Lung (tissue), 12 donors: ENCODE measurements around the gene ZDHHC11B. TPM values are rescaled to one million over a fixed set of nuclear protein-coding genes. Genes with fewer than 3 reads are reported as not detected.
"Not testable (repeated sequence)": the region's sequence is repeated elsewhere in the genome, so short reads cannot be mapped to it uniquely, and the experiment has no call there.

Source experiments
- ATAC-seq: fragments of 200-7000 bp; cut with Tn5 transposase; one replicate; pipeline ENCODE4 v1.9.1; 2020; ENCODE audit warnings: moderate number of reproducible peaks; ENCODE audit not compliant: insufficient read depth, low FRiP score
- DNase-seq, 3 donors: peaks; one replicate each; pipeline ENCODE4 v3.0.0-alpha.2; 2013 to 2017
- H3K27ac ChIP-seq, 2 donors: one replicate each; pipeline ENCODE4 v1.5.1; 2013; ENCODE audit warnings: mild to moderate bottlenecking in 2 of 2, moderate library complexity in 2 of 2, control low read depth in 1 of 2, inconsistent platforms in 1 of 2, low read depth in 1 of 2, low read length in 1 of 2
- H3K27me3 ChIP-seq, 3 donors: one replicate each; pipeline ENCODE4 v1.5.1; 2013; ENCODE audit warnings: low read length in 2 of 3; ENCODE audit not compliant: control insufficient read depth in 3 of 3, insufficient read depth in 3 of 3
- H3K36me3 ChIP-seq, 4 donors: one replicate each; pipeline ENCODE4 v1.5.1; 2013; ENCODE audit warnings: low read length in 4 of 4, mild to moderate bottlenecking in 1 of 4, moderate library complexity in 1 of 4; ENCODE audit not compliant: control insufficient read depth in 4 of 4, insufficient read depth in 4 of 4
- H3K4me1 ChIP-seq, 5 donors: one replicate each; pipeline ENCODE4 v1.5.1; 2013; ENCODE audit warnings: low read length in 5 of 5, mild to moderate bottlenecking in 2 of 5, moderate library complexity in 1 of 5; ENCODE audit not compliant: control insufficient read depth in 5 of 5, insufficient read depth in 5 of 5
- H3K4me3 ChIP-seq: one replicate; pipeline ENCODE4 v1.5.1; 2013; ENCODE audit warnings: mild to moderate bottlenecking, control low read depth, moderate library complexity
- H3K9ac ChIP-seq, 2 donors: one replicate each; pipeline ENCODE4 v1.5.1; 2013; ENCODE audit warnings: low read length in 2 of 2, control low read depth in 1 of 2; ENCODE audit not compliant: insufficient read depth in 1 of 2
- H3K9me3 ChIP-seq, 4 donors: one replicate each; pipeline ENCODE4 v1.5.1; 2013; ENCODE audit warnings: low read length in 3 of 4, mild to moderate bottlenecking in 1 of 4, moderate library complexity in 1 of 4; ENCODE audit not compliant: control insufficient read depth in 4 of 4, insufficient read depth in 3 of 4
- CTCF ChIP-seq: IDR thresholded peaks from 2 replicates; pipeline ENCODE4 v1.5.1; 2012; ENCODE audit warnings: mild to moderate bottlenecking; ENCODE audit errors: control extremely low read depth, extremely low read depth
- WGBS, 2 donors: extraction: QIAGEN DNeasy Blood & Tissue Kit; methylation state at CpG; one replicate each; pipeline ENCODE4 v1.1.7; 2013; 5-methylcytosine and 5-hydroxymethylcytosine counted together
- polyA plus RNA-seq, 2 donors: library from polyadenylated mRNA; stranded (reverse); fragments of 200-250 nt; gene quantifications; one replicate each; pipeline ENCODE4 v1.2.1, GENCODE V29; 2013
- total RNA-seq, 2 donors: library from RNA; depleted of rRNA in 1 of 2; stranded (reverse); fragments of >200 nt in 1 of 2; gene quantifications; one replicate each; pipeline ENCODE4 v1.2.1, GENCODE V29; 2014 to 2021
- donor health status: control.
- donor health status: control.
- donor health status: Bipolar disorder and iron deficiency.
- donor health status: healthy.
- donor health status: DM: yes; HTN: yes; CAD: no.

The ZDHHC11B gene
- total and polyA plus RNA-seq, 4 donors, result 3.1 to 44.4 (median 6.0) TPM

DNA sequence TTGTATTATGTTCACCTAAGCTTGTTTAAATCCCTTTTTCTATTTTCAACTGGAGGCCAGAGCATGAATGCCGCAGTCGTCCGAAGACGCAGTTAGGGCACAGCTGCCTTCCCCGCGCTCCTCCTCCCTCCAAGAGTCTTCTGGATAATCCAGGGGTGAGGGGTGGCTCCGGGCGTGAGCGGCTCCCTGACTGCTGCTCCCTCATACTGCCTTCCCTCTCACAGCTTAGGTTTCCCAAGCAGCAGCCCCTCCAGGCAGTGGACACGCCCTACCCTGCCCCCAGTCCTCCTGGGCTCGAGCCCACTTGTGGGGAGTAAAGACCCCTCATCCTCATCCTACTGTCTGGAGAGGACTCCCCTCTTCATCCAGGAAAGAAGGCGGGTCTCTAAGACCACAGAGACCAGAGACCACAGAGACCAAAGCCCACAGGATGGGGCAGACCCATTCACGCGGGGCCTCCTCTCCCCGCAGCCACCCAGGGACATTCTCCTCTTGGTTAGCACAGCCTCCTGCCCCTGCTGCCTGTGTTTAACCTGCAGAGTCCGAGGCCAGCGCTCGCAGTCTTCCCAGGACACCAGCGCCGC, 31.9 kb downstream of the ZDHHC11B start:
- 70 to 87% methylated on average over 13 to 17 of the region's 20 CpGs for WGBS, 2 donors
- not testable (repeated sequence) for H3K9me3 ChIP-seq, H3K27ac ChIP-seq, DNase-seq, H3K27me3 ChIP-seq, H3K4me3 ChIP-seq, ATAC-seq, H3K9ac ChIP-seq, H3K36me3 ChIP-seq
- H3K4me1 ChIP-seq, result peaks cover 5 to 12% (median 9%) of the 10 kb centered on the region in 5 donors

DNA sequence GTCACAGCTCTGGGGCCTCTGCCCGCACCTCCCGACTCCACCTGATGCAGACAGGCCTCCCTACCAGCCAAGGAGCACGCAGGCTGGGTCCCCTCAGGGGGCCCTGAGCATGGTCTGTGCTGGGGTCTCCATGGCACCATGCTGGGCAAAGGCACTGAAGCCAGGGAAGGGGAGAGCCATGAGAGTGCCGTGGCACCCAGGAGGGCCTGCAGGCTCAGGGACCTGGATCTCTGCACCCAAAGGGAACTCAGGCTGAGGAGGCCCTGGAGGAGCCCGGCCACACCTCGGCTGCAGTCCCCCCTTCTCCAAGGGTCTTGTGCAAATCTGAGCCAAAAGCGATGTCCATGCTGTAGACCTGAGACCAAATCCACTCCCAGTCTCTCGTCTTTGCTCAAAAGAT, 32.5 kb downstream of the ZDHHC11B start:
- 93 to 96% methylated on average over 6 to 8 of the region's 8 CpGs for WGBS, 2 donors
- H3K27ac ChIP-seq, H3K36me3 ChIP-seq, ATAC-seq, DNase-seq, H3K9ac ChIP-seq, H3K4me3 ChIP-seq, H3K27me3 ChIP-seq, H3K4me1 ChIP-seq, H3K9me3 ChIP-seq: not testable (repeated sequence)

- no peaks in the 10 kb centered on the region for H3K27me3 ChIP-seq
- no peak overlapping the region for H3K4me3 ChIP-seq
- H3K4me1 ChIP-seq, result peaks cover 0 to 3% (median 0%) of the 10 kb centered on the region in 5 donors
- TF ChIP-seq CTCF, result no peak
- ATAC-seq (no peak), DNase-seq (no peak)
- H3K27ac ChIP-seq, result no peak overlapping the region
- H3K9me3 ChIP-seq, result no peaks in the 10 kb centered on the region
- H3K9ac ChIP-seq, result no peak overlapping the region
- H3K36me3 ChIP-seq, result peaks cover 0 to 4% (median 0%) of the 10 kb centered on the region in 4 donors
- 85 to 90% methylated on average over 9 to 13 of the region's 13 CpGs for WGBS, 2 donors
These were observed 33.0 kb downstream of the ZDHHC11B start for GRCh38 chr5:751496-751895.

GRCh38 chr5:750226-750625, 34.3 kb downstream of the ZDHHC11B start:
- H3K9me3 ChIP-seq, H3K27ac ChIP-seq, ATAC-seq, H3K4me1 ChIP-seq, H3K9ac ChIP-seq, H3K36me3 ChIP-seq, H3K4me3 ChIP-seq, DNase-seq, H3K27me3 ChIP-seq: not testable (repeated sequence)
- 88 to 94% methylated on average over 5 to 18 of the region's 19 CpGs for WGBS, 2 donors

- TF ChIP-seq CTCF, result no peak
- DNase-seq (no peak), ATAC-seq (no peak)
- no peak overlapping the region for H3K27ac ChIP-seq
- 86 to 96% methylated on average over 14 of the region's 14 CpGs for WGBS, 2 donors
- H3K4me1 ChIP-seq, result no peaks in the 10 kb centered on the region
- H3K9me3 ChIP-seq, result no peaks in the 10 kb centered on the region
- H3K27me3 ChIP-seq, result no peaks in the 10 kb centered on the region
- peaks cover 0 to 4% (median 0%) of the 10 kb centered on the region in 4 donors for H3K36me3 ChIP-seq
- H3K9ac ChIP-seq, result no peak overlapping the region
- no peak overlapping the region for H3K4me3 ChIP-seq
These were observed 35.3 kb downstream of the ZDHHC11B start for GRCh38 chr5:749101-749670.

DNA sequence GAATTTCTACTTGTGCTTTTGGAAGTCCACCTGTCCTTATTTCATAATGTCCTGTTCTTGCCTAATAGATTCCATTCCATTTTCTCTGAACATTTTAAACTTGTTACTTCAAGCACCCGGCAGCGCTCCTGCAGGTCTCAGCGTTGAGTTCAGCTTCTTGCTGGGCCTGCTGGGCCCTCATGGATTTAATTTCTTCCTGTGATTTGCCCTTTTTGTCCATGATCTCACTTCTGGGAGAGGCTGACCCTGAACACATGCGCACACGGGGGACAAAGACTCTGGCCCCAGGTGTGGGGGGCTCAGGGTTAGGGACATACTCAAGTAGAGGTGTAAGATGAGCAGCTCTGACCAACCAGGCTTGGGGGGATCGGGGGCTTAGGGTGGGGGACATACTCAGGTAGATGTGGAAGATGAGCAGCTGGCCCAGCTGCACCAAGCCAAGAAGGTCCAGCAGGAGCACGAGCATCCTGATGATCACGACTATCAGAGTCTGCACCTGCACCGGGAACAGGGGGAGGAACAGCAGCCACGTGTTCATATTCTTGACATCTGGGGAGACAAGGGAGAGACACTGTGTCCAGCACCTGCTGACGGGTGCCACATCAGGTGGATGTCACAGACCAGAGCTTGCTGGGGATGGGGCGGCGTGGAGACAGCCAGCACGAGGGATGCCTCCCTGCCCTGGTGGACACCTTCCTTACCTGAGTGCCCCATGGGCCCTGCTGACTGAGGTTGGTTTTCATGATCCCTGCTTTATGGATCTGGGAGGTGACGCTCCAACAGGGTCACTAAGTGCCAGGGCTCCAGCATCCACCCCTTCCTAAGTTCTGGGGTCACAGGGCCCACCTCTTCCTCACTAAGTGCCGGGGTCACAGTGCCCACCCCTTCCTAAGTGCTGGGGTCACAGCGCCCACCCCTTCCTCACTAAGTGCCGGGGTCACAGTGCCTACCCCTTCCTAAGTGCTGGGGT, 36.2 kb downstream of the ZDHHC11B start:
- not testable (repeated sequence) for H3K9ac ChIP-seq, ATAC-seq, DNase-seq, H3K27ac ChIP-seq, H3K9me3 ChIP-seq, H3K4me1 ChIP-seq, H3K4me3 ChIP-seq, H3K27me3 ChIP-seq
- H3K36me3 ChIP-seq, result peaks cover 0 to 12% (median 0%) of the 10 kb centered on the region in 4 donors
- WGBS, 2 donors, result 86 to 90% methylated on average over 16 to 18 of the region's 18 CpGs
